ENCODE measurements around the gene EXOC1.
A peak's percentile ranks its signal among the peaks of the same experiment; 100 is the strongest.

The EXOC1 gene

GRCh38 chr4:55859711-55860110 is 6.3 kb downstream of the EXOC1 start:
- DNase-seq, result no peak

- DNase-seq, result no peak
Observed at GRCh38 chr4:55864577-55865223, 11.3 kb downstream of the EXOC1 start.

- DNase-seq, result no peak
Observed at GRCh38 chr4:55865228-55865806, 11.9 kb downstream of the EXOC1 start.

GRCh38 chr4:55866290-55866907 is 13.0 kb downstream of the EXOC1 start:
- no peak for DNase-seq

GRCh38 chr4:55866973-55867574 is 13.6 kb downstream of the EXOC1 start:
- DNase-seq, result peak; percentile 50

- DNase-seq, result no peak
Observed at GRCh38 chr4:55868581-55869090, 15.2 kb downstream of the EXOC1 start.

GRCh38 chr4:55871299-55871800 is 17.9 kb downstream of the EXOC1 start:
- DNase-seq, result no peak

GRCh38 chr4:55874831-55875230 is 21.4 kb downstream of the EXOC1 start:
- no peak for DNase-seq

- no peak for DNase-seq
Observed at GRCh38 chr4:55876387-55876786, 22.9 kb downstream of the EXOC1 start.

GRCh38 chr4:55879224-55879623 is 25.8 kb downstream of the EXOC1 start:
- no peak for DNase-seq

GRCh38 chr4:55880652-55881280 is 27.3 kb downstream of the EXOC1 start:
- DNase-seq, result no peak

- no peak for DNase-seq
Observed at GRCh38 chr4:55884093-55884850, 30.8 kb downstream of the EXOC1 start.

GRCh38 chr4:55884851-55885219 is 31.4 kb downstream of the EXOC1 start:
- no peak for DNase-seq

- no peak for DNase-seq
Observed at GRCh38 chr4:55887594-55887993, 34.1 kb downstream of the EXOC1 start.

GRCh38 chr4:55892156-55892555 is 38.7 kb downstream of the EXOC1 start:
- DNase-seq, result no peak

- DNase-seq, result no peak
Observed at GRCh38 chr4:55896622-55897021, 43.2 kb downstream of the EXOC1 start.

- no peak for DNase-seq
Observed at GRCh38 chr4:55902677-55903076, 49.2 kb downstream of the EXOC1 start.

- DNase-seq, result no peak
Observed at GRCh38 chr4:55903577-55903976, 50.1 kb downstream of the EXOC1 start.

- DNase-seq, result no peak
Observed at GRCh38 chr4:55904576-55904975, 51.1 kb downstream of the EXOC1 start.

- DNase-seq, result no peak
Observed at GRCh38 chr4:55906323-55906722, 52.9 kb downstream of the EXOC1 start.

GRCh38 chr4:55906989-55907388 is 53.5 kb downstream of the EXOC1 start:
- no peak for DNase-seq

- DNase-seq, result no peak
Observed at GRCh38 chr4:55907469-55907868, 54.0 kb downstream of the EXOC1 start.

Measured in midbrain (tissue), 1 donor.